Ishikawa (cell line): ENCODE results near the gene OPRL1.

Source experiments
- CEBPB ChIP-seq: IDR thresholded peaks from 2 replicates; pipeline ENCODE4 v1.6.1; 2012
- CREB1 ChIP-seq: IDR thresholded peaks from 2 replicates; pipeline ENCODE4 v1.6.1; 2012; ENCODE audit warnings: low read depth
- EGR1 ChIP-seq: IDR thresholded peaks from 2 replicates; pipeline ENCODE4 v1.6.1; 2012
- EP300 ChIP-seq: IDR thresholded peaks from 2 replicates; pipeline ENCODE4 v1.6.1; 2012; ENCODE audit warnings: borderline replicate concordance
- FOXM1 ChIP-seq: IDR thresholded peaks from 2 replicates; pipeline ENCODE4 v1.6.1; 2012; ENCODE audit warnings: low read depth, borderline replicate concordance
- NFIC ChIP-seq: IDR thresholded peaks from 2 replicates; pipeline ENCODE4 v1.6.1; 2012
- RAD21 ChIP-seq: IDR thresholded peaks from 2 replicates; pipeline ENCODE4 v1.6.1; 2012; ENCODE audit warnings: low read depth
- REST ChIP-seq: IDR thresholded peaks from 2 replicates; pipeline ENCODE4 v1.6.1; 2012; ENCODE audit warnings: low read depth, mild to moderate bottlenecking
- TAF1 ChIP-seq: IDR thresholded peaks from 2 replicates; pipeline ENCODE4 v1.6.1; 2012; ENCODE audit warnings: low read depth, mild to moderate bottlenecking
- TCF12 ChIP-seq: IDR thresholded peaks from 2 replicates; pipeline ENCODE4 v1.6.1; 2012; ENCODE audit warnings: low read depth
- TEAD4 ChIP-seq: IDR thresholded peaks from 2 replicates; pipeline ENCODE4 v1.6.1; 2012
- YY1 ChIP-seq: IDR thresholded peaks from 2 replicates; pipeline ENCODE4 v1.6.1; 2012; ENCODE audit warnings: low read depth
- ZBTB7A ChIP-seq: IDR thresholded peaks from 2 replicates; pipeline ENCODE4 v1.6.1; 2012; ENCODE audit warnings: low read depth
- TF ChIP-seq, protein P1 (sequence below): IDR thresholded peaks from 2 replicates; pipeline ENCODE4 v1.6.1; 2012
- TF ChIP-seq, protein P2 (sequence below): IDR thresholded peaks from 2 replicates; pipeline ENCODE4 v1.6.1; 2012

The OPRL1 gene

DNA sequence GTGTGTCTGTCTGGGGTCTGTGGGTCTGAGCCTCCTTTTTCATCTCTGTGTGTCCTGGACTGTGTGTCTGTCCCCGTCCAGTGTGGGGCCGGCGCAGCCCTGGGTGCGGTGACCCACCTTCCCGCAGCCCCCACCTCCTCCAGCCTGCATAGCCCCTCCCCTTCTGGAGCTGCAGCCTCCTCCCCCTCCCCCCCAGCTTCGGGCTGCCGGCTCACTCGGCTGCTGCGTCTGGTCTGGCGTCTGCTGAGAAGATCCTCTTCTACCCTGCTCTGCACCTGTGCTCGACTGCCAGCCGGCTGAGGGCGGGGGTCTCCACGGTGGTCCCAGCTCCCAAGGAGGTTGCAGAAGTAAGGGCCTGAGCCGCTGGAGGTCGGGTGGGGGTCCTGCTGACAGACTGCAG lies 11.9 kb downstream of the OPRL1 start:
- TF ChIP-seq CREB1 (no peak), RAD21 (no peak), FOXM1 (no peak), TEAD4 (no peak), NFIC (no peak), YY1 (no peak), EP300 (no peak)
- TF ChIP-seq, protein P1, sequence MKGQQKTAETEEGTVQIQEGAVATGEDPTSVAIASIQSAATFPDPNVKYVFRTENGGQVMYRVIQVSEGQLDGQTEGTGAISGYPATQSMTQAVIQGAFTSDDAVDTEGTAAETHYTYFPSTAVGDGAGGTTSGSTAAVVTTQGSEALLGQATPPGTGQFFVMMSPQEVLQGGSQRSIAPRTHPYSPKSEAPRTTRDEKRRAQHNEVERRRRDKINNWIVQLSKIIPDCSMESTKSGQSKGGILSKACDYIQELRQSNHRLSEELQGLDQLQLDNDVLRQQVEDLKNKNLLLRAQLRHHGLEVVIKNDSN: no peak

DNA sequence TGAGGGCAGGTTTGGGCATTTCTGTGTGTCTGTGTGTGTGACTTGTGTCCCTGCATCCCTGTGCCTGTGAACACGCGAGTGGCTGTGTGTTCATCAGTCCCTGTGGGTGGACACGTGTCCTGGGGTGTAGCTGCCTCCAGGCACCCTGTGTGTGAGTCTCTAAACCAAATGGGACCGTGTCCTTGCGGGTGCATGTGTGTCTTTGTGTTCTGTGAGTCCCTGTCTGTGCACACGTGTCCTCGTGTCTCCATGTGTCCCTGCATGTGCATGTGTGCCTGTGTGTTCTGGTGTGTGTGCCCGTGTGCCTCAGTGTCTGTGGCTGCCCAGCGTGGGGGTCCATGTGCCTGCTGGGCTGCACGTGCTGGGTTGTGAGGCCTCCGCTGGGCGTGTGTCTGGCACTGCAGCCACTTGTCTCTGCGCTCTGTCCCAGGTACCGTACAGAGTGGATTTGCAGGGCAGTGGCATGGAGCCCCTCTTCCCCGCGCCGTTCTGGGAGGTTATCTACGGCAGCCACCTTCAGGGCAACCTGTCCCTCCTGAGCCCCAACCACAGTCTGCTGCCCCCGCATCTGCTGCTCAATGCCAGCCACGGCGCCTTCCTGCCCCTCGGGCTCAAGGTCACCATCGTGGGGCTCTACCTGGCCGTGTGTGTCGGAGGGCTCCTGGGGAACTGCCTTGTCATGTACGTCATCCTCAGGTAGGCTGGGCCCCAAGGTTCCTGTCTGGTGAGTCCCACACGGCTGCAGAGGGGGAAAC lies 12.6 kb downstream of the OPRL1 start:
- no peak for TF ChIP-seq FOXM1
- TF ChIP-seq REST: no peak
- TF ChIP-seq TCF12: no peak
- no peak for TF ChIP-seq CEBPB
- no peak for TF ChIP-seq RAD21
- TF ChIP-seq, protein P2, sequence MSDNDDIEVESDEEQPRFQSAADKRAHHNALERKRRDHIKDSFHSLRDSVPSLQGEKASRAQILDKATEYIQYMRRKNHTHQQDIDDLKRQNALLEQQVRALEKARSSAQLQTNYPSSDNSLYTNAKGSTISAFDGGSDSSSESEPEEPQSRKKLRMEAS: peak; percentile 29; the same call in 1 of the 2 replicates
- no peak for TF ChIP-seq EGR1
- no peak for TF ChIP-seq ZBTB7A
- TF ChIP-seq NFIC: no peak

GRCh38 chr20:64093013-64093503 lies 13.2 kb downstream of the OPRL1 start:
- no peak for TF ChIP-seq TAF1
- TF ChIP-seq REST: no peak
- no peak for TF ChIP-seq EGR1
- TF ChIP-seq CEBPB: no peak
- TF ChIP-seq YY1: no peak
- TF ChIP-seq RAD21: no peak
- no peak for TF ChIP-seq EP300

GRCh38 chr20:64095455-64095854 lies 15.6 kb downstream of the OPRL1 start:
- TF ChIP-seq TAF1 (no peak), EP300 (no peak), CEBPB (no peak), ZBTB7A (no peak), TEAD4 (no peak), NFIC (no peak), REST (no peak), RAD21 (no peak), YY1 (no peak), EGR1 (no peak), TCF12 (no peak)
- TF ChIP-seq, protein P2: no peak
- TF ChIP-seq, protein P1: no peak

- TF ChIP-seq CREB1 (no peak), CEBPB (no peak), TCF12 (no peak), YY1 (no peak), EP300 (no peak), REST (no peak), EGR1 (no peak), TEAD4 (no peak), RAD21 (no peak), ZBTB7A (no peak), TAF1 (no peak), FOXM1 (no peak), NFIC (no peak)
- TF ChIP-seq, protein P2: no peak
- TF ChIP-seq, protein P1: no peak
These were observed 16.0 kb downstream of the OPRL1 start for GRCh38 chr20:64095927-64096326.
